Measurements from ENCODE around the gene STAT5A.

DNA sequence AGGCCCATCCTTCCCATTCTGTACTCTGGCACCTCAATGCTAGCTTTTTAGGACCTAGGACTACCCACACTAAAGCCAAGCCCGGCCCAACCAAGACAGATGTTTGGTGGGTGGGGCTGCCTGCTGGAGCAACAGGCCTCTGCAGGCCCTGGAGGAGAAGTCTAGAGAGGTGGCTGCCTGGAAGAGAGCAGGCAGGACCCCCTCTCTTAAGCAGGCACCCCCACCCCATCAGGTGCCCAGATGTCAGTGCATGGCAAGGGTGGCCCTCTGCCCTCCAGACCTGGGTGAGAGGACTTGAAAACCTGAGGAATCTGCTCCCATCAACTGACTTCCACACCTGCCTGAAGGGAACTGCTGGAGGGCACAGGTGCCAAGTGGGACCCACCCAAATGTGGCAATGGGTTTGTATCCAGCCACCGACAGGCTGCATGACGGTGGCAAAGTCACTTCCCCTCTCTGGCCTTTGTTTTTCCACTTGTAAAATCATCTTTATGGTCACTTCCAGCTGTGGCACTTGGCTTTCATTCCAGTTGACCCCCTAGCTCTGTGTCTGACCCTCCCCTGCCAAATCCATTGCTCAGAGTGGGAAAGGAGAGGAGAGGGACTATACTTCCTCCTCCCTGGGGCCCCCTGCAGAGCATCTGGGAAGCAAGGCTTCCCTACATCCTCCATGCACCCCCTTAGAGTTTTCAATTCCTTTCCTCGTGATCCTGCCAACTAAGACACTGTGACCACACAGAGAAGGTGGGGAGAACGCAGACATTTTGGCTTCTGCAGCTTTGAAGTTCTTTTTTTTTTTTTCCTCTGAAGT lies 1.7 kb upstream of the STAT5A start:
- TF ChIP-seq ZNF232 (CRISPR knock-in tag; IDR thresholded peaks at IDR 0.05) (no peak), NR3C1 (CRISPR knock-in tag; conservative IDR thresholded peaks at IDR 0.05; ENCODE audit: low read depth) (no peak), MAX (CRISPR knock-in tag; IDR thresholded peaks at IDR 0.05) (no peak), E2F1 (CRISPR knock-in tag; IDR thresholded peaks at IDR 0.05) (no peak), SMAD3 (CRISPR knock-in tag; IDR thresholded peaks at IDR 0.05; ENCODE audit: borderline replicate concordance) (no peak), JUN (CRISPR knock-in tag; IDR thresholded peaks at IDR 0.05) (no peak), ZNF138 (CRISPR knock-in tag; conservative IDR thresholded peaks at IDR 0.05) (no peak), ARID4B (CRISPR knock-in tag; IDR thresholded peaks at IDR 0.05; ENCODE audit: borderline replicate concordance) (no peak), IRF2 (CRISPR knock-in tag; IDR thresholded peaks at IDR 0.05; ENCODE audit: borderline replicate concordance, low read depth) (no peak)
- TF ChIP-seq, protein P1, sequence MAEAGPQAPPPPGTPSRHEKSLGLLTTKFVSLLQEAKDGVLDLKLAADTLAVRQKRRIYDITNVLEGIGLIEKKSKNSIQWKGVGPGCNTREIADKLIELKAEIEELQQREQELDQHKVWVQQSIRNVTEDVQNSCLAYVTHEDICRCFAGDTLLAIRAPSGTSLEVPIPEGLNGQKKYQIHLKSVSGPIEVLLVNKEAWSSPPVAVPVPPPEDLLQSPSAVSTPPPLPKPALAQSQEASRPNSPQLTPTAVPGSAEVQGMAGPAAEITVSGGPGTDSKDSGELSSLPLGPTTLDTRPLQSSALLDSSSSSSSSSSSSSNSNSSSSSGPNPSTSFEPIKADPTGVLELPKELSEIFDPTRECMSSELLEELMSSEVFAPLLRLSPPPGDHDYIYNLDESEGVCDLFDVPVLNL (CRISPR knock-in tag; IDR thresholded peaks at IDR 0.05; ENCODE audit: borderline replicate concordance, low read depth): no peak
- TF ChIP-seq, protein P2, sequence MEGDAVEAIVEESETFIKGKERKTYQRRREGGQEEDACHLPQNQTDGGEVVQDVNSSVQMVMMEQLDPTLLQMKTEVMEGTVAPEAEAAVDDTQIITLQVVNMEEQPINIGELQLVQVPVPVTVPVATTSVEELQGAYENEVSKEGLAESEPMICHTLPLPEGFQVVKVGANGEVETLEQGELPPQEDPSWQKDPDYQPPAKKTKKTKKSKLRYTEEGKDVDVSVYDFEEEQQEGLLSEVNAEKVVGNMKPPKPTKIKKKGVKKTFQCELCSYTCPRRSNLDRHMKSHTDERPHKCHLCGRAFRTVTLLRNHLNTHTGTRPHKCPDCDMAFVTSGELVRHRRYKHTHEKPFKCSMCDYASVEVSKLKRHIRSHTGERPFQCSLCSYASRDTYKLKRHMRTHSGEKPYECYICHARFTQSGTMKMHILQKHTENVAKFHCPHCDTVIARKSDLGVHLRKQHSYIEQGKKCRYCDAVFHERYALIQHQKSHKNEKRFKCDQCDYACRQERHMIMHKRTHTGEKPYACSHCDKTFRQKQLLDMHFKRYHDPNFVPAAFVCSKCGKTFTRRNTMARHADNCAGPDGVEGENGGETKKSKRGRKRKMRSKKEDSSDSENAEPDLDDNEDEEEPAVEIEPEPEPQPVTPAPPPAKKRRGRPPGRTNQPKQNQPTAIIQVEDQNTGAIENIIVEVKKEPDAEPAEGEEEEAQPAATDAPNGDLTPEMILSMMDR (IDR thresholded peaks at IDR 0.05): no peak
- TF ChIP-seq, protein P3, sequence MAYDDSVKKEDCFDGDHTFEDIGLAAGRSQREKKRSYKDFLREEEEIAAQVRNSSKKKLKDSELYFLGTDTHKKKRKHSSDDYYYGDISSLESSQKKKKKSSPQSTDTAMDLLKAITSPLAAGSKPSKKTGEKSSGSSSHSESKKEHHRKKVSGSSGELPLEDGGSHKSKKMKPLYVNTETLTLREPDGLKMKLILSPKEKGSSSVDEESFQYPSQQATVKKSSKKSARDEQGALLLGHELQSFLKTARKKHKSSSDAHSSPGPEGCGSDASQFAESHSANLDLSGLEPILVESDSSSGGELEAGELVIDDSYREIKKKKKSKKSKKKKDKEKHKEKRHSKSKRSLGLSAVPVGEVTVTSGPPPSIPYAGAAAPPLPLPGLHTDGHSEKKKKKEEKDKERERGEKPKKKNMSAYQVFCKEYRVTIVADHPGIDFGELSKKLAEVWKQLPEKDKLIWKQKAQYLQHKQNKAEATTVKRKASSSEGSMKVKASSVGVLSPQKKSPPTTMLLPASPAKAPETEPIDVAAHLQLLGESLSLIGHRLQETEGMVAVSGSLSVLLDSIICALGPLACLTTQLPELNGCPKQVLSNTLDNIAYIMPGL (CRISPR knock-in tag; IDR thresholded peaks at IDR 0.05): no peak
- TF ChIP-seq, protein P4, sequence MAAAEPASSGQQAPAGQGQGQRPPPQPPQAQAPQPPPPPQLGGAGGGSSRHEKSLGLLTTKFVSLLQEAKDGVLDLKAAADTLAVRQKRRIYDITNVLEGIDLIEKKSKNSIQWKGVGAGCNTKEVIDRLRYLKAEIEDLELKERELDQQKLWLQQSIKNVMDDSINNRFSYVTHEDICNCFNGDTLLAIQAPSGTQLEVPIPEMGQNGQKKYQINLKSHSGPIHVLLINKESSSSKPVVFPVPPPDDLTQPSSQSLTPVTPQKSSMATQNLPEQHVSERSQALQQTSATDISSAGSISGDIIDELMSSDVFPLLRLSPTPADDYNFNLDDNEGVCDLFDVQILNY (CRISPR knock-in tag; IDR thresholded peaks at IDR 0.05): no peak

All from WTC11 (cell line).